ENCODE measurements around the gene LGR5. TPM values are rescaled to one million over a fixed set of nuclear protein-coding genes. Genes with fewer than 3 reads are reported as not detected.

The LGR5 gene
- total RNA-seq, 2 experiments from 2014 or later, result not detected

GRCh38 chr12:71541583-71541982 lies 102.0 kb downstream of the LGR5 start:
- CTCF ChIA-PET, result no interaction called here
- ATAC-seq (no peak), DNase-seq (no peak)
- H3K4me1 Mint-ChIP-seq (ENCODE audit: low read depth), result peaks cover 3% of the 10 kb centered on the region
- no peak for TF ChIP-seq CTCF (IDR thresholded peaks at IDR 0.05)
- POLR2A ChIA-PET, result no interaction called here
- no peak overlapping the region for H3K27ac Mint-ChIP-seq
- no peaks in the 10 kb centered on the region for H3K9me3 Mint-ChIP-seq
- no peaks in the 10 kb centered on the region for H3K36me3 Mint-ChIP-seq (ENCODE audit: low read depth)
- no peaks in the 10 kb centered on the region for H3K27me3 Mint-ChIP-seq
- intact Hi-C loops (cut with micrococcal nuclease), result no loop called here
- H3K4me3 Mint-ChIP-seq, result no peak overlapping the region

GRCh38 chr12:71546322-71546861 lies 106.8 kb downstream of the LGR5 start:
- intact Hi-C loops (cut with micrococcal nuclease), result no loop called here
- ChIA-PET POLR2A (no interaction called here), CTCF (no interaction called here)
- no peaks in the 10 kb centered on the region for H3K36me3 Mint-ChIP-seq (ENCODE audit: low read depth)
- H3K27ac Mint-ChIP-seq, result no peak overlapping the region
- ATAC-seq (peak; percentile 80), DNase-seq (peak; percentile 14)
- H3K9me3 Mint-ChIP-seq, result no peaks in the 10 kb centered on the region
- TF ChIP-seq CTCF (IDR thresholded peaks at IDR 0.05), result no peak
- peaks cover 3% of the 10 kb centered on the region for H3K4me1 Mint-ChIP-seq (ENCODE audit: low read depth)
- H3K27me3 Mint-ChIP-seq, result peaks cover 2% of the 10 kb centered on the region
- no peak overlapping the region for H3K4me3 Mint-ChIP-seq

- Mint-ChIP-seq H3K27me3 (peaks cover 2% of the 10 kb centered on the region), H3K4me1 (ENCODE audit: low read depth) (peaks cover 3% of the 10 kb centered on the region), H3K4me3 (no peak overlapping the region), H3K27ac (no peak overlapping the region), H3K36me3 (ENCODE audit: low read depth) (no peaks in the 10 kb centered on the region), H3K9me3 (no peaks in the 10 kb centered on the region)
- no peak for DNase-seq
- intact Hi-C loops (cut with micrococcal nuclease), result no loop called here
- CTCF ChIA-PET, result interaction anchor here (1.0 to 1.3 kb wide), 2 partner anchors 37 to 198 kb away, joined by 3 to 5 read pairs; no protein-coding TSS in a partner anchor
- POLR2A ChIA-PET, result no interaction called here
- no peak for ATAC-seq
- TF ChIP-seq CTCF (IDR thresholded peaks at IDR 0.05), result no peak
Observed at GRCh38 chr12:71548893-71549292, 109.3 kb downstream of the LGR5 start.

GRCh38 chr12:71551529-71551928 lies 111.9 kb downstream of the LGR5 start:
- H3K27me3 Mint-ChIP-seq, result peaks cover 2% of the 10 kb centered on the region
- POLR2A ChIA-PET, result interaction anchor here (0.7 kb wide), 1 partner anchor 84 kb away, joined by 3 read pairs; no protein-coding TSS in a partner anchor
- no peak overlapping the region for H3K27ac Mint-ChIP-seq
- no peak for DNase-seq
- H3K36me3 Mint-ChIP-seq (ENCODE audit: low read depth), result no peaks in the 10 kb centered on the region
- H3K4me3 Mint-ChIP-seq, result no peak overlapping the region
- ATAC-seq, result no peak
- H3K4me1 Mint-ChIP-seq (ENCODE audit: low read depth), result peaks cover under 1% of the 10 kb centered on the region
- TF ChIP-seq CTCF (IDR thresholded peaks at IDR 0.05), result no peak
- intact Hi-C loops (cut with micrococcal nuclease), result loop anchor here (5.0 kb wide), 1 partner anchor 134 kb away; no protein-coding TSS in a partner anchor
- H3K9me3 Mint-ChIP-seq, result no peaks in the 10 kb centered on the region
- CTCF ChIA-PET, result interaction anchor here (0.9 to 2.6 kb wide), 5 partner anchors 62 to 229 kb away, joined by 3 to 14 read pairs (median 5); no protein-coding TSS in a partner anchor

- CTCF ChIA-PET, result interaction anchor here (2.6 kb wide), 1 partner anchor 137 kb away, joined by 14 read pairs; no protein-coding TSS in a partner anchor
- Mint-ChIP-seq H3K27me3 (peaks cover 2% of the 10 kb centered on the region), H3K27ac (no peak overlapping the region), H3K9me3 (no peaks in the 10 kb centered on the region), H3K4me1 (ENCODE audit: low read depth) (no peaks in the 10 kb centered on the region), H3K4me3 (no peak overlapping the region), H3K36me3 (ENCODE audit: low read depth) (no peaks in the 10 kb centered on the region)
- intact Hi-C loops (cut with micrococcal nuclease), result loop anchor here (5.0 kb wide), 1 partner anchor 136 kb away; no protein-coding TSS in a partner anchor
- POLR2A ChIA-PET, result interaction anchor here (0.7 kb wide), 1 partner anchor 195 kb away, joined by 3 read pairs; no protein-coding TSS in a partner anchor
- no peak for TF ChIP-seq CTCF (IDR thresholded peaks at IDR 0.05)
- ATAC-seq (no peak), DNase-seq (no peak)
Observed at GRCh38 chr12:71552728-71553501, 113.3 kb downstream of the LGR5 start.

All from activated CD8-positive, alpha-beta T cell treated with anti-CD3 and anti-CD28 coated beads for 36 hours (primary cell).